GM13977 (cell line): Measurements from ENCODE around the gene CRLF1.
A peak's percentile ranks its signal among the peaks of the same experiment; 100 is the strongest.

ENCODE experiments used
- DNase-seq: peaks from one replicate; pipeline ENCODE4 v3.0.0; 2012; ENCODE audit warnings: low spot score
- in situ Hi-C: fragments of 300-500 bp; cut with MboI; formaldehyde crosslinking; loops from one replicate; pipeline ENCODE4 v1.12.0; 2022; ENCODE audit warnings: low sequenced_read_pairs, low pct_unique_long_range_greater_than_20kb, mixed read lengths, inconsistent platforms; ENCODE audit not compliant: unreplicated experiment
- TF ChIP-seq, protein P1 (sequence below): IDR thresholded peaks from 2 replicates; pipeline ENCODE4 v1.5.1; 2012; ENCODE audit warnings: mild to moderate bottlenecking, control low read depth; ENCODE audit not compliant: insufficient read depth; ENCODE audit errors: extremely low read depth, missing control alignments

Gene CRLF1, protein sequence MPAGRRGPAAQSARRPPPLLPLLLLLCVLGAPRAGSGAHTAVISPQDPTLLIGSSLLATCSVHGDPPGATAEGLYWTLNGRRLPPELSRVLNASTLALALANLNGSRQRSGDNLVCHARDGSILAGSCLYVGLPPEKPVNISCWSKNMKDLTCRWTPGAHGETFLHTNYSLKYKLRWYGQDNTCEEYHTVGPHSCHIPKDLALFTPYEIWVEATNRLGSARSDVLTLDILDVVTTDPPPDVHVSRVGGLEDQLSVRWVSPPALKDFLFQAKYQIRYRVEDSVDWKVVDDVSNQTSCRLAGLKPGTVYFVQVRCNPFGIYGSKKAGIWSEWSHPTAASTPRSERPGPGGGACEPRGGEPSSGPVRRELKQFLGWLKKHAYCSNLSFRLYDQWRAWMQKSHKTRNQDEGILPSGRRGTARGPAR

DNA sequence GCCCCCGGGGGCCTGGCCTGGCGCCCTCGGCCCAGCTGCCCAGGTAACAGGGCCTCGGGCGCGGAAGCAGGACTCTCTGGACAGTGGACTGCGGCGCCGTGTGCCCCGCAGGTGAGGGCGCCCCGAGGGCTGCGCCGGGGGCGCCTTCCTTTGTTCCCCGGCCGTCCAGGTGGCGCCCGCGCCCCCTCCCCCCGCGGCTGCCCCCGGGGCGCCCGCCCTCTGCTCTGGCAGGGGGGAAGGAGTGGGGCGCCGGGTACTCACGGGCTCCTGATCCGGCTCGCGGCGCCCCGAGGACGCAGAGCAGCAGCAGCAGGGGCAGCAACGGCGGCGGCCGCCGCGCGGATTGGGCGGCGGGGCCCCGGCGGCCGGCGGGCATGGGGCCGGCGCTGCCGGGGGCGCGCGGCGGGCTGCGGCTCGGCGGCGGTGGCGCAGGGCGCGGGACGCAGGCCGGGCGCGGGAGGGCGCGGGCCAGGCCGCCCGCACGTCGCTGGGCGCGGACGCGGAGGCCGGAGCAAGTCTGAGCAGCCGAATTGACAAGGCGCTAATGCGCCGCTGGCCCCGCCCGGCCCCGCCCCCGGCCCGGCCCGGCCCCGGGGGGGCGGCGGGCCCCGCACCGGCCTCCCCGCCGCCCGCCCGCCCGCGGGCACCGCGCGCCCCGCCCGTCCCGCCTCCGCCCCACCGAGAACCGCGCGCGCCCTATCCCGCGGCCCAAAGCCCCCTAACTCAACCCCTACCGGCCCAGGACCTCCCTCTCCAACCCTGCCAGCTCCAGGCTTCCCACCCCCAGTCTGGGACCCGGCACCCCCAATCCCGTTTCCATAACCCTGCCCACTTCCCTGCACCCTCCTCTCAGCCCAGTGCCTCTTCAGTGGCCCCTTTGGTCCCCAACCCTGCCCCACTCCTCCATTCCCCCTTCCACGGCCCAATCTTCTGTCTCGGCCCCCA is at the start of gene CRLF1:
Gene CRLF1 (minus strand): TSS at position 519 of the 945 bp plus-strand sequence. CDS start 143 bp downstream, at position 376.
- DNase-seq, result peak; percentile 48
- TF ChIP-seq, protein P1, sequence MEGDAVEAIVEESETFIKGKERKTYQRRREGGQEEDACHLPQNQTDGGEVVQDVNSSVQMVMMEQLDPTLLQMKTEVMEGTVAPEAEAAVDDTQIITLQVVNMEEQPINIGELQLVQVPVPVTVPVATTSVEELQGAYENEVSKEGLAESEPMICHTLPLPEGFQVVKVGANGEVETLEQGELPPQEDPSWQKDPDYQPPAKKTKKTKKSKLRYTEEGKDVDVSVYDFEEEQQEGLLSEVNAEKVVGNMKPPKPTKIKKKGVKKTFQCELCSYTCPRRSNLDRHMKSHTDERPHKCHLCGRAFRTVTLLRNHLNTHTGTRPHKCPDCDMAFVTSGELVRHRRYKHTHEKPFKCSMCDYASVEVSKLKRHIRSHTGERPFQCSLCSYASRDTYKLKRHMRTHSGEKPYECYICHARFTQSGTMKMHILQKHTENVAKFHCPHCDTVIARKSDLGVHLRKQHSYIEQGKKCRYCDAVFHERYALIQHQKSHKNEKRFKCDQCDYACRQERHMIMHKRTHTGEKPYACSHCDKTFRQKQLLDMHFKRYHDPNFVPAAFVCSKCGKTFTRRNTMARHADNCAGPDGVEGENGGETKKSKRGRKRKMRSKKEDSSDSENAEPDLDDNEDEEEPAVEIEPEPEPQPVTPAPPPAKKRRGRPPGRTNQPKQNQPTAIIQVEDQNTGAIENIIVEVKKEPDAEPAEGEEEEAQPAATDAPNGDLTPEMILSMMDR, result no peak
- in situ Hi-C loops, result no loop called here

DNA sequence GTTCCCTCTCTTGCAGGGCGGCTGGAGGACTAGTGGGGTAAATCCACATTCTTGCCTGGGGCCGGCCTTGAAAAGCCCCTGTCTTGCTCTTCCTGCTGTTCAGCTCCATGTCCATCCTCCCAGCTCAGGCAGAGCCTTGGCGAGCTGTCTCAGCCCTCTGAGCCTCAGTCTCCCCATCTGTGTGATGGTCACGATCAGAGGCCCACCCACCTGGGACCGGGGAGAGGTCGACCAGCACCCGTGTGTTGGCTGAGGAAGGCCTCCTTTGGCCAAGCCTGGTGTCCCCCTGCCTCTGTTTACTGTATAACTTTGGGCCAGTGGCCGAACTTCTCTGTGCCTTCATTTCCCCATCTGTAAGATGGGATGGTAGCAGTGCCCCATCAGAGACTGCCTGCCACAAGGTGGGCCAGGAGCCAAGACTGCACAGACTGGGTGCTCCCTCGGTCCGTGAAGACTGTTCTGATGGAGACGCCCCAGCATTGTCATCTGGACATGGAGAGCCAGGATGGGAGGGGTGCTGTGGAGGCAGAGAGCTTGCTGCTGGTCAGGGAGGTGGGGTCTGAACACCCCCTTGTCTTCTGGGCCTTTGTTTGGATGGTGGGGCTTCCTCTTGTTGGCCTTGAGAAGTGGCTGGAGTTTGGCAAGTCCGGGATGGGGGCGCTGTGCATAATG is 48.7 kb upstream of the CRLF1 start:
- TF ChIP-seq, protein P1, result no peak
- in situ Hi-C loops, result no loop called here
- DNase-seq, result no peak

DNA sequence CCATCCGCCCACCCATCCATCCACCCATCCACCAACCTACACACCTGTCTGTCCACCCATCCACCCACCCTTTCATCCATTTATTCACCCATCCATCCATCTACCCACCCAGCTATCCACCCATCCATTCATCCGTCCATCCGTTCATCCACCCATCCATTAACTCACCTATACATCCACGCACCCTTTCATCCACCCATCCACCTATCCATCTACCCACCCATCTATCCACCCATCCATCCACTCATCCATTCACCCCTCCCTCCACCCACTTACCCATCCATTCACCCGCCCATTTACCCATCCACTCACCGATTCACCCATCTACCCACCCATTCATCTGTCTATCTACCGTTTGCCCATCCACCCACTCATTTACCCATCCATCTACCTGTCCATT is 47.9 kb upstream of the CRLF1 start:
- in situ Hi-C loops, result no loop called here
- TF ChIP-seq, protein P1, result no peak
- no peak for DNase-seq

DNA sequence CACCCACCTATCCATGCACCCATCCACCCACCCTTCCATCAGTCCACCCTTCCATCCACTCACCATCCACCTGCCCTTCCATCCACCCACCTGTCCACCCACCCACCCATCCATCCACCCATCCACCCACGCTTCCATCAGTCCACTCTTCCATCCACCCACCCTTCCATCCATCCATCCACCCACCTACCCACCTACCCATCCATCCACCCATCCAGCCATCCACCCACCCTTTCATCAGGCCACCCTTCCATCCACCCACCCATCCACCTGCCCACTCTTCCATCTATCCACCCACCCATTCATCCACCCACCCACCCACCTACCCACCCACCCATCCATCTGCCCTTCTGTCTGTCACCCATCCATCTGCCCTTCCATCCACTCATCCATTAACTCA is 47.3 kb upstream of the CRLF1 start:
- no peak for DNase-seq
- in situ Hi-C loops, result no loop called here
- TF ChIP-seq, protein P1, result no peak

DNA sequence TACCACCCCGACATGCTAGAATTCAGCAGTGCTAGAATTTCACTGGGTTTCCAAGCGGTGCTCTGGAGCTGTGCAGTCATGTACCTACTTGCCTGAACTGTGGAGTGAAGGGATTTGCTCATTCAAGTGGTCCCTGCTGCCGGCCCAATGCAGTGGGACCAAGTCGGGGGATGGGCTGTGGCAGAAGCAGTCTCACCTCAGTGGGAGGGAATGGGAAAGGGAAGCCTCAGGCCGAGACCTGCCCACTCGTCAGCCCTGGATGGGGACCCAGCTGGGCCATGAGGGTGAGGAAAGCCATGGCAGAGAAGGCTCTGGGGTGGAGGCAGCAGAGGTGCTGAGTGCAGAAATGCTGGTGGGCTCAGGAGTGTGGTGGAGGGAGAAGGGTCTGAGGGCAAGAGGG is 45.1 kb upstream of the CRLF1 start:
- no peak for DNase-seq
- in situ Hi-C loops, result no loop called here
- TF ChIP-seq, protein P1, result no peak

DNA sequence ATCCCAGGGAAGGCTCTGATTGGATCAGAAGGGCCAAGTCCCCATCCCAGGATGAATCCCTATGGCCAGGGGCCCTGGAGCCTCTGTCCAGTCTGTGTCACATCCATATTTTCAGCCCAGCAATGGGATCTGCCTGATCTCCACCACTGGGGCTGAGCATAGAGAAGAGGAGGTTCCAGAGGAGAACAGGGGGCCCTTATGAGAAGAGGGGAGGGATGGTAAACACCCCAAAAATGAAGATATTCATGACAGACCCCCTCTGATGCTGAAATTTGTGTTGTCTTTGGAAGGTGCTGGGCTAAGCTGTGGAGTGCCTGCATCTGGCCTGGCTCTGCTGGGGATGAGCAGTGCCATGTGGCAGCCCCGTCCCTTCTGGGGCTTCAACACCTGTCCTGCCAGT is 44.7 kb upstream of the CRLF1 start:
- no peak for DNase-seq
- in situ Hi-C loops, result no loop called here
- TF ChIP-seq, protein P1, result no peak
